ENCODE measurements around the gene TMEM115.

GRCh38 chr3:50319181-50319893 is 40.0 kb downstream of the TMEM115 start:
- TF ChIP-seq CTCF (IDR thresholded peaks at IDR 0.05), result no peak
- TF ChIP-seq POLR2A (IDR thresholded peaks at IDR 0.05), result no peak
